Subcutaneous abdominal adipose tissue (tissue), 5 donors: Measurements from ENCODE around the gene SEMA3D.

Experiments
- H3K27ac ChIP-seq: one replicate; pipeline ENCODE4 v1.7.0; 2013; ENCODE audit warnings: low read depth, mild to moderate bottlenecking, inconsistent platforms, low read length, moderate library complexity
- H3K27me3 ChIP-seq, 5 donors: one replicate each; pipeline ENCODE4 v1.7.0; 2013; ENCODE audit warnings: low read length in 5 of 5, inconsistent platforms in 1 of 5; ENCODE audit not compliant: control insufficient read depth in 5 of 5, insufficient read depth in 4 of 5
- H3K36me3 ChIP-seq, 5 donors: one replicate each; pipeline ENCODE4 v1.7.0; 2013; ENCODE audit warnings: low read length in 5 of 5; ENCODE audit not compliant: control insufficient read depth in 5 of 5, insufficient read depth in 5 of 5
- H3K4me1 ChIP-seq, 5 donors: one replicate each; pipeline ENCODE4 v1.7.0; 2013; ENCODE audit warnings: low read length in 5 of 5, mild to moderate bottlenecking in 3 of 5, moderate library complexity in 1 of 5; ENCODE audit not compliant: control insufficient read depth in 5 of 5, insufficient read depth in 5 of 5
- H3K4me3 ChIP-seq, 5 donors: one replicate each; pipeline ENCODE4 v1.7.0; 2013; ENCODE audit warnings: low read length in 5 of 5, low read depth in 1 of 5
- H3K9ac ChIP-seq, 5 donors: one replicate each; pipeline ENCODE4 v1.7.0; 2013; ENCODE audit warnings: low read length in 5 of 5, mild to moderate bottlenecking in 4 of 5, moderate library complexity in 3 of 5
- H3K9me3 ChIP-seq, 5 donors: one replicate each; pipeline ENCODE4 v1.7.0; 2013; ENCODE audit warnings: low read length in 5 of 5; ENCODE audit not compliant: control insufficient read depth in 5 of 5
- donor health status: healthy.
- donor health status: healthy.
- donor health status: healthy.
- donor health status: healthy.
- donor health status: healthy.

Gene SEMA3D

GRCh38 chr7:85165263-85165662 lies 21.6 kb downstream of the SEMA3D start:
- Histone ChIP-seq H3K9ac (no peak overlapping the region), H3K27ac (no peak overlapping the region), H3K36me3 (no peaks in the 10 kb centered on the region), H3K9me3 (no peaks in the 10 kb centered on the region), H3K4me3 (no peak overlapping the region), H3K27me3 (no peaks in the 10 kb centered on the region), H3K4me1 (no peaks in the 10 kb centered on the region)

- no peaks in the 10 kb centered on the region for H3K9me3 ChIP-seq
- no peaks in the 10 kb centered on the region for H3K4me1 ChIP-seq
- no peaks in the 10 kb centered on the region for H3K27me3 ChIP-seq
- no peak overlapping the region for H3K27ac ChIP-seq
- no peak overlapping the region for H3K4me3 ChIP-seq
- no peak overlapping the region for H3K9ac ChIP-seq
- H3K36me3 ChIP-seq = no peaks in the 10 kb centered on the region
Measured at GRCh38 chr7:85164376-85164775, 22.5 kb downstream of the SEMA3D start.

GRCh38 chr7:85162721-85163120 lies 24.1 kb downstream of the SEMA3D start:
- H3K4me3 ChIP-seq = no peak overlapping the region
- no peaks in the 10 kb centered on the region for H3K36me3 ChIP-seq
- H3K9me3 ChIP-seq = no peaks in the 10 kb centered on the region
- no peak overlapping the region for H3K27ac ChIP-seq
- no peaks in the 10 kb centered on the region for H3K27me3 ChIP-seq
- no peaks in the 10 kb centered on the region for H3K4me1 ChIP-seq
- no peak overlapping the region for H3K9ac ChIP-seq

GRCh38 chr7:85160223-85160622 lies 26.6 kb downstream of the SEMA3D start:
- H3K4me1 ChIP-seq = no peaks in the 10 kb centered on the region
- no peak overlapping the region for H3K27ac ChIP-seq
- H3K9ac ChIP-seq = no peak overlapping the region
- peaks cover 0 to 2% (median 0%) of the 10 kb centered on the region in 5 donors for H3K9me3 ChIP-seq
- H3K27me3 ChIP-seq = no peaks in the 10 kb centered on the region
- H3K36me3 ChIP-seq = no peaks in the 10 kb centered on the region
- no peak overlapping the region for H3K4me3 ChIP-seq

- Histone ChIP-seq H3K9me3 (peaks cover 0 to 2% (median 0%) of the 10 kb centered on the region in 5 donors), H3K9ac (no peak overlapping the region), H3K27me3 (no peaks in the 10 kb centered on the region), H3K4me1 (no peaks in the 10 kb centered on the region), H3K4me3 (no peak overlapping the region), H3K36me3 (no peaks in the 10 kb centered on the region), H3K27ac (no peak overlapping the region)
Measured at GRCh38 chr7:85159003-85159402, 27.9 kb downstream of the SEMA3D start.

- Histone ChIP-seq H3K9me3 (peaks cover 0 to 2% (median 0%) of the 10 kb centered on the region in 5 donors), H3K27ac (no peak overlapping the region), H3K4me3 (no peak overlapping the region), H3K27me3 (no peaks in the 10 kb centered on the region), H3K9ac (no peak overlapping the region), H3K36me3 (no peaks in the 10 kb centered on the region), H3K4me1 (no peaks in the 10 kb centered on the region)
Measured at GRCh38 chr7:85156661-85157208, 30.1 kb downstream of the SEMA3D start.

- H3K4me1 ChIP-seq = no peaks in the 10 kb centered on the region
- H3K27me3 ChIP-seq = no peaks in the 10 kb centered on the region
- H3K27ac ChIP-seq = no peak overlapping the region
- H3K4me3 ChIP-seq = no peak overlapping the region
- peaks cover 0 to 2% (median 0%) of the 10 kb centered on the region in 5 donors for H3K9me3 ChIP-seq
- no peaks in the 10 kb centered on the region for H3K36me3 ChIP-seq
- no peak overlapping the region for H3K9ac ChIP-seq
Measured at GRCh38 chr7:85154282-85154937, 32.4 kb downstream of the SEMA3D start.

- Histone ChIP-seq H3K9ac (no peak overlapping the region), H3K27ac (no peak overlapping the region), H3K4me1 (no peaks in the 10 kb centered on the region), H3K27me3 (no peaks in the 10 kb centered on the region), H3K9me3 (peaks cover 0 to 2% (median 0%) of the 10 kb centered on the region in 5 donors), H3K4me3 (no peak overlapping the region), H3K36me3 (no peaks in the 10 kb centered on the region)
Measured at GRCh38 chr7:85153715-85154114, 33.1 kb downstream of the SEMA3D start.

GRCh38 chr7:85150624-85151023 lies 36.2 kb downstream of the SEMA3D start:
- H3K4me3 ChIP-seq = no peak overlapping the region
- H3K36me3 ChIP-seq = no peaks in the 10 kb centered on the region
- no peak overlapping the region for H3K27ac ChIP-seq
- H3K9me3 ChIP-seq = no peaks in the 10 kb centered on the region
- H3K4me1 ChIP-seq = no peaks in the 10 kb centered on the region
- no peak overlapping the region for H3K9ac ChIP-seq
- H3K27me3 ChIP-seq = no peaks in the 10 kb centered on the region

- Histone ChIP-seq H3K27ac (no peak overlapping the region), H3K27me3 (no peaks in the 10 kb centered on the region), H3K4me1 (no peaks in the 10 kb centered on the region)
Measured at GRCh38 chr7:85144771-85145170, 42.1 kb downstream of the SEMA3D start.

More at GRCh38 chr7:85144771-85145170, 42.1 kb downstream of the SEMA3D start:
- Histone ChIP-seq H3K9ac (no peak overlapping the region), H3K36me3 (no peaks in the 10 kb centered on the region), H3K9me3 (no peaks in the 10 kb centered on the region), H3K4me3 (no peak overlapping the region)
